ENCODE data around the gene GALNT12.
A peak's percentile ranks its signal among the peaks of the same experiment; 100 is the strongest.

GALNT12 gene

DNA sequence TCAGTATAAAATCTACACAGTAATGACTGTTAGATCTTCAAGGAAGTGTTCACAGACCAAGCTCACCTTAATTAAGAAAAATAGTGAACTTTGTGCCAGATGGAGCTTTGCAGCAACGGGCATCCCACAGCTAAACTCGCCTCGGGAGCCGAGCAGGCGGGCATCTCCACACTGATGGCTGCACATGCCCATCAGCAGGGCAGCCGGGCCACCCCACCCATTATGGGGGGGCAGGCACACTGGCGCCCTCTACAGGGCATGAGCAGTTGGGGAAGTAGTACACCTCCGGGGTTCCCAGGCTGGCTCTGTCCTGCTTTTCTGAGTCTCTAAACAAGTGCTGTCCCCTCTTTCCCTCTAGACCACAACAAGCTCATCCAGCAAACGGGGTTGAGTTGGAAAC lies 32.7 kb upstream of the GALNT12 start:
- H3K4me1 Mint-ChIP-seq (ENCODE audit: low read depth in 2 of 2): no peaks in the 10 kb centered on the region
- H3K36me3 Mint-ChIP-seq (ENCODE audit: insufficient read depth): peaks cover 9% of the 10 kb centered on the region
- peak; percentile 36 for ATAC-seq (replicated peaks)
- H3K27me3 Mint-ChIP-seq: no peaks in the 10 kb centered on the region
- peak in 1 of 3 experiments; percentile 16 for DNase-seq
- H3K9me3 Mint-ChIP-seq: no peaks in the 10 kb centered on the region
- no peak overlapping the region for H3K27ac Mint-ChIP-seq
- H3K4me3 Mint-ChIP-seq: no peak overlapping the region

DNA sequence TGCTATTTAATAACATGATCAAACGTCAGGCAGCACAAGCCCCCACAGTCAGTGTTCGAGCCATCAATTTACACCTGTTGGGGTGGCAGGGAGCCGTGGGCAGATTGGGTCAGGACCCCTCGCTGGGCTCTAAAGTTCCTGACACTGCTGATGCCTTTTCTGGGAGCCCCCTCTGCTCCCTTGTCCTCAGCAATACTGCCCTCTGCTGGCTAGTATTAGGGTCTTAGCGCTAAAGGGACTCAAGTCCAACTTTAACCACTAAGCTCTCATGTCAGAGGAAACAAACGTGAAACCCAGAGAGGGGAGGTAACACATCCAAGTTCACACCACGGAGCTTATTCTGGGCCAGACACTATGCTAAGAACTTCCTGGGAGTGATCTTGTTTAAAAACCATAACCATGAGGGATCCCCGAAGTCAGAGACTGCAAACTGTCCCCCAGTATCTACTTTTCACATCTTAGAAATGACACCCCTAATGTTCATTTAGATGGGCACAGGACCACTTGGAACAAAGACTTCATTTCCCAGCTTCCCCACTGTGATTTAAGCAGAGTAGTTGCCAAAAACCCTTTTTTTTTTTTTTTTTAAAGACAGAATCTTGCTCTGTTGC lies 31.5 kb upstream of the GALNT12 start:
- DNase-seq: peak in 2 of 3 experiments; percentile 12 to 31
- ATAC-seq (replicated peaks): peak; percentile 36
- Mint-ChIP-seq H3K27me3 (no peaks in the 10 kb centered on the region), H3K27ac (no peak overlapping the region), H3K4me3 (no peak overlapping the region), H3K9me3 (no peaks in the 10 kb centered on the region), H3K4me1 (ENCODE audit: low read depth in 2 of 2) (no peaks in the 10 kb centered on the region), H3K36me3 (ENCODE audit: insufficient read depth) (peaks cover 9% of the 10 kb centered on the region)

DNA sequence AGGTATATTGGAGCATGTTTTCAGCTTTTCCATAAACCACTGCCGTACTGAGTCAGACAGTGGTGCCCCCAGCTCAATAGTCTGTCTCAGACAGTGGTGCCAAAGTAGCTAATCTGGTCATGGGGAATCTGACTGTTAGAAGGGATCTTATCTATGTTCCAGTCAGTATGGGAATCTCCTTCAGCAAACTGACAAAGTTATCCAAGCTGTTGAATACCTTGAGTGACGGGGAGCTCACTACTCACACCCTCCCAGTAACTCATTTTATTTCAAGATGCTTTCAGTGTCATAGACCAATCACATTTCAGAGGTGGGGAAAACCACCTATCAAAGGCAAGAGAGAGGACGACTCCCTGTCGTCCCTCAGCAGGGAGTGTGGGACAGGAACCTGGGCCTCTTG lies 29.9 kb upstream of the GALNT12 start:
- H3K27ac Mint-ChIP-seq: no peak overlapping the region
- H3K4me3 Mint-ChIP-seq: no peak overlapping the region
- H3K9me3 Mint-ChIP-seq: no peaks in the 10 kb centered on the region
- DNase-seq (no peak), ATAC-seq (replicated peaks) (no peak)
- no peaks in the 10 kb centered on the region for H3K4me1 Mint-ChIP-seq (ENCODE audit: low read depth in 2 of 2)
- peaks cover 12% of the 10 kb centered on the region for H3K36me3 Mint-ChIP-seq (ENCODE audit: insufficient read depth)
- H3K27me3 Mint-ChIP-seq: no peaks in the 10 kb centered on the region

DNA sequence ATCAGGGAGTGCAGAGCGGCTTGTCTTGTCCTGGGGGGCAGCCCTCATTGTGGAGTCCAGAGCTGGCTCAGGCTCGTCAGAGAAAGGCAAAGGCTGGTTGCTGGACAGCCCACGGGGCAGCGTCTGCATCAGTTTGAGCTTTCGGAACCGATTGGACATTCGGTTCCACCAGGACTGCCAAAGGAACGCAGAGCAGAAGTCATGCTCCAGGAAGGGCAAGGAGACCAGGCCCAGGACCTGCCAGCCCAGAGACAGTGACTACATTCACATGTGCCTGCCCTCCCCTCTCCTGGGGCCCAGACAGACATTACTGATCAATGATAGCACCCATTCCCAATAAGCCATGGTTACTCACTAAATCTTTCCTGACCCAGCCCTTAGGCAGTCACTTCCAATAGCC lies 29.2 kb upstream of the GALNT12 start:
- ATAC-seq (replicated peaks) (no peak), DNase-seq (no peak)
- Mint-ChIP-seq H3K9me3 (no peaks in the 10 kb centered on the region), H3K36me3 (ENCODE audit: insufficient read depth) (peaks cover 9% of the 10 kb centered on the region), H3K4me3 (no peak overlapping the region), H3K4me1 (ENCODE audit: low read depth in 2 of 2) (no peaks in the 10 kb centered on the region), H3K27me3 (no peaks in the 10 kb centered on the region), H3K27ac (no peak overlapping the region)

DNA sequence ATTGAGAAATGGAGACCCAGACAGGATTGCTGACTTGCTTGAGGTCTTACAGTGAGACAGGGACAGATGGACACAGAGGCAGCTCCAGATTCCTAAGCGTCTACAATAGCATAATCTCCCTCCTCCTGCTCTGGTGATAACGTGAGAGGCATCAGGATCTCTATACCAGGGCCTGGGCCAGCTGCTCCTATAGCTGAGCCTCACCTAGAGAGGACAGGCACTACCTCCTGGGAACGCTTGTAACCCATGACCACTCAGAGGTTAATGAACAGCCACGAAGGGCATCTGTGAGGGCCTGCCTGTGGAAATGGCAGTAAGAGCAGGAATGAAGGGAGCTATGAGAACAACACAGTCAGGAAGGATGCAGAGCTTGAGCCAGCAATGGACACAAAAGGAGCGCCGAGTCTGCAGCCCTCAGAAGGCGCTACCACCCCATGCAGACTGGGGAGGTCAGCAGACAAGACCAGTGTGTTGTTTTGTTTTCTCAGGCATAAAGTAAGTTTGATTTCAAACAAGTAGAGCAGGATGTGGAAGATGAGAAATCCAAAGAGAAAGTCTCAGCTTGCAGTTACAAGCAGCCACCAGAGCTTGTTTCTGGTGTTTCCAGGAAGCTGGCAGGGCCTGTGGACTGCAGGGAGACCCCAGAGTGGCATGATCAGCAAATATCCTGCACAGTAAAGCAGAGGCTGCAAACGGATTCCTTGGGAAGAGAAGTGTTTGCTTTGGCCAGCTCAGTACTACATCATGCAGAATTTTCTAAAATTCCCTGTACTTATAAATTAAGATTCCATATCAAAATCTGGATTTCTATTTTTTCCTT lies 28.5 kb upstream of the GALNT12 start:
- no peak for DNase-seq

DNA sequence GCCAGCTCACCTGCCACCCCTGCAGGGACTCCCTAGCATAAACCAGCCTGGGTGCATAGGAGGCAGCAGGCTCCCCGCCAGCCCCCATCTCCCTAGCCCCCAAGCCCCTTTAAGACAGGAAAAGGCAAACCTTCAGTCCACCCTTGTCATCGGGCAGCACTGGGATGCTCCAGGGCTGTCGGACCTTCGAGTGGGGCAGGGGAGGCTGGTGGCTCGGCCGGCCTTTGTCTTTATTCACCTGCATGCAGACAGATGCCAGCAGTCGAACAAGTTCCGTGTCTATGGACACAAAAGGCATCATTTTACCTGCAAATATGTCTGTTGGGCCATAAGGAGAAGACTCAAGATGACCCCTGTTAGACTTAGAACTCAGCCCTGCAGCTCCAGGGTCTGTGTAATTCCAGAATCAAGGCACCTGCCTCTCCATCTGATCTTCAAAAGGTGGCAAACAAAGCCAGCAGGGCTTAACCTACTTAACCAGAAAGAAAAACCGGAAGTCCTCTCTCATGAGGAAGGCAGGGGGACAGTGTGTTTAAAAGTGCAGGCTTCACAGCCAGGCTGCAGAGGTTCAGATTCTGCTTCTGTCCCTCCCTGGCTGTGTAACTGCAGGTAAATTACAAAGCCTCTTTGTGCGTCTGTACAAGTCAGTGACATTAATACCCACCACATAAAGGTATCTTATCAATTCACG lies 27.3 kb upstream of the GALNT12 start:
- Mint-ChIP-seq H3K4me1 (ENCODE audit: low read depth in 2 of 2) (peaks cover 0 to under 1% of the 10 kb centered on the region in 2 donors), H3K9me3 (no peaks in the 10 kb centered on the region), H3K36me3 (ENCODE audit: insufficient read depth) (peaks cover 6% of the 10 kb centered on the region), H3K27ac (no peak overlapping the region), H3K27me3 (no peaks in the 10 kb centered on the region), H3K4me3 (no peak overlapping the region)
- ATAC-seq (replicated peaks) (no peak), DNase-seq (no peak)

More for the DNA sequence above, 28.5 kb upstream of the GALNT12 start:
- H3K36me3 Mint-ChIP-seq (ENCODE audit: insufficient read depth): peaks cover 7% of the 10 kb centered on the region
- no peaks in the 10 kb centered on the region for H3K9me3 Mint-ChIP-seq
- no peaks in the 10 kb centered on the region for H3K27me3 Mint-ChIP-seq
- ATAC-seq (replicated peaks): no peak
- no peaks in the 10 kb centered on the region for H3K4me1 Mint-ChIP-seq (ENCODE audit: low read depth in 2 of 2)
- no peak overlapping the region for H3K27ac Mint-ChIP-seq
- no peak overlapping the region for H3K4me3 Mint-ChIP-seq

DNA sequence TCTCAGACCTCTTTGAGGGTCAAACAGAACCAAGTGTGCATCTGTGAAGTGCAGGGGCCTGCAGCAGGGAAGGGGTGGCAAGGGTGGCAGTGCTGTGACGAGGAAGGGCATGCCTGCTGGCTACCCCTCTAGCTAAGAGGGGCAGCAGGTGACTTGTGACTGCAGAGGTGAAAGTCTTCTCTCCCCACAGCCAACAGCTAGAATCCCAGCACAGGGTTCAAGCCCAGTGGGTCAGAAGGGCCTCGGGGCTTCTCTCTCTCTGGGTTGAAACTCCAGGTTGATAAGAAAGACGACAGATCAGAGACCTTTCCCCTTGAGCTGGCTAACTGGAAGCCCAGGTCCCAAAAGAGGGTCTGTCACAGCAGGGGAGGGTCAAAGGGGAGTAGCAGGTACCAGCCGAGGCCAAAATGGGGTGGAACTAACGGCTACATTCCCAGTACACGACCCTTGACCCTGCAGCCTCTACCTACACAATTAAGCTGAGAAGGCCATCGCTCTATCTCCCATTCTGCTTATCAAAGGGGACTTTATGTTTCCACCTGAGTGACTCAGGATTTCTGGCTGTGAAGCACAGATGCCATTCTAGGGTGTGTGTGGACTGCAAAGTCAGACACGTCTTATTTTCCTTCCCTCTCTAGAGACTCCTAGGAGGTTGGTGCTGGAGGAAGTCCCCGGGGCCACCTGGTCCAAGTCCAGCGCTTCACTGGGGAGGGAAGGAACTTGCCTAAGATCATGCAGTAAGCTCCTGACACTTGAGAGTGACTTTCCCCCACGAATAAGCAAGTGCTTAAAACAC lies 25.7 kb upstream of the GALNT12 start:
- no peak overlapping the region for H3K27ac Mint-ChIP-seq
- no peak overlapping the region for H3K4me3 Mint-ChIP-seq
- ATAC-seq (replicated peaks) (no peak), DNase-seq (no peak)
- peaks cover 0 to 4% of the 10 kb centered on the region in 2 donors for H3K4me1 Mint-ChIP-seq (ENCODE audit: low read depth in 2 of 2)
- peaks cover 6% of the 10 kb centered on the region for H3K36me3 Mint-ChIP-seq (ENCODE audit: insufficient read depth)
- H3K27me3 Mint-ChIP-seq: no peaks in the 10 kb centered on the region
- no peaks in the 10 kb centered on the region for H3K9me3 Mint-ChIP-seq

DNA sequence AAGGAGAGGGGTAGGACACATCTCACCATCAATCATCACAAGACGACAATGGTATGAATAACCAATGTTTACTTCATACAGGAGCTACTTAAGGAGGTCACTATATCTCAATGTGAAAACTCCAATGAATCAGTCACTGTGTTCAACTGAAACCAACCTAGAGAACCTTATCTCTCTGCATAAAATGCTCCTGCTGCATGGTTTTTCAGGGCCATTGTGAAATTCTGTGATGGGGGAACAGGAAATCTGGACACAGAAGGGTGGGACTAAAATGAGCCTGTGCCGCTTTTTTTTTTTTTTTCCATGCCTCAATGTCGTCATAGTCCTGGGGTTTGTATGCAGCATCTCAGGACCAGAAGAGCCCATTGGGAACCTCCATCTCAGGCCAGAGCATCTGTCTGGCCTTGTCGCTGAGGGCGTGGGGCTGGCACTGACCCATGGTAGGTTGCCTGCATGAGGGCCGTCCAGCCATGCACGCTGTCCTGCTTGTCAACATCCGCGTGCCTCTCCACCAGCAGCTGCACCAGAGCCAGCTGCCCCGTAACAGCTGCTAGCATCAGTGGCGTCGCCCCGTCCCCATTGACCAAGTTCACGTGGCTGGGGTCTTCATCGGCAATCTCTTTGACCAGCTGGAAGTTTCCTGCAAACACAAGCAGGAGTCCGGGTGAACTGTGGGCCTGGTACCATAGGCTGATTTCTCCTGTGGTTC lies 23.8 kb upstream of the GALNT12 start:
- peaks cover 2% of the 10 kb centered on the region for H3K36me3 Mint-ChIP-seq (ENCODE audit: insufficient read depth)
- no peak for ATAC-seq (replicated peaks)
- H3K4me1 Mint-ChIP-seq (ENCODE audit: low read depth in 2 of 2): peaks cover 0 to 4% of the 10 kb centered on the region in 2 donors
- no peaks in the 10 kb centered on the region for H3K9me3 Mint-ChIP-seq
- H3K4me3 Mint-ChIP-seq: no peak overlapping the region
- no peak for DNase-seq
- no peaks in the 10 kb centered on the region for H3K27me3 Mint-ChIP-seq
- no peak overlapping the region for H3K27ac Mint-ChIP-seq

DNA sequence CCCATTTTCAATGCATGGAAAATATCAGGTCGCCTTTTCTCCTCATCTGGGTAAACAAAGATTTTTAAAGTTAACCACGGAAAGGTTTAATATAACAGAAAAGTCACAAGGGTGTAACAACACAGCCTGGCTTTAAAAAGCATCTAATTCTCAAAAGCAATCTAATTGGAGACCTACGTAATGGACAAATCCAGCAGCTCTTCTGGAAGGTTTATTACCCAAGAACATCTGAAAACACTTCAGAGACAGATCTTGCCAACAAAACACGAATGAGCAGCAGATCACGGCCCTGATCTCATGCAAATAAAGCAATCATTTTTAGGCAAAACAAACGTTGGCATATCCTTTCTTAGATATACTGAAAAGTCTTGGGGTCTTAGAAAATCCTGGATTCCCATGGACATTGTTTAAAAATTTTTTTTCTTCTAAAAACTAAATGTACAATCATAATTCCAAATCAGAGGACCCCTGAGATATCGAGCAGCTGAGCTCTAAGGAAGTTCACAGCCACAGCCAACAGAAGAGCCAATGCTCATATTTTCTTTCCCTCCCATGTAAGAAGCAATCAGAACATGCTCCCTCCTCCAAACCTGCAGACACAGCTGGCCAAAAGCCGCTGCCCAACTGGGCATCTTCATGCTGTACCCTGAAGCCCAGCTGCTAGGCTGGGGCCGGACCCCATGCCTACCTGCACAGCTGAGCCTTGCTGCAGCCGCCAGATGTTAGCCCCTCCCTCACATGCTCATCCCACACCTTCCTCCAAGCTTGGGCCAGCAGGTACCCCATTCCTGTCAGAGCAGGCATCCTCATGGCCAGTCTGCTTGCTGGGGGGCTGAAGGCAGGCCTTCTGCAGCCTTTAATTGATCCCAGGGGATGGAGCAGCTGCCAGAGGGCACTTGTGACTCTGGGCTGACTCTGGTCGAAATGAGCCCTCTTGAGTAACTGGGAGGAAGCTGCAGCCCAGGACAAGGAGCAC lies 22.4 kb upstream of the GALNT12 start:
- ATAC-seq (replicated peaks) (no peak), DNase-seq (no peak)
- Mint-ChIP-seq H3K4me3 (no peak overlapping the region), H3K4me1 (ENCODE audit: low read depth in 2 of 2) (peaks cover 0 to 4% of the 10 kb centered on the region in 2 donors), H3K9me3 (no peaks in the 10 kb centered on the region), H3K27ac (peak overlapping the region in 1 of 2 donors; percentile 21), H3K27me3 (no peaks in the 10 kb centered on the region), H3K36me3 (ENCODE audit: insufficient read depth) (peaks cover 2% of the 10 kb centered on the region)

DNA sequence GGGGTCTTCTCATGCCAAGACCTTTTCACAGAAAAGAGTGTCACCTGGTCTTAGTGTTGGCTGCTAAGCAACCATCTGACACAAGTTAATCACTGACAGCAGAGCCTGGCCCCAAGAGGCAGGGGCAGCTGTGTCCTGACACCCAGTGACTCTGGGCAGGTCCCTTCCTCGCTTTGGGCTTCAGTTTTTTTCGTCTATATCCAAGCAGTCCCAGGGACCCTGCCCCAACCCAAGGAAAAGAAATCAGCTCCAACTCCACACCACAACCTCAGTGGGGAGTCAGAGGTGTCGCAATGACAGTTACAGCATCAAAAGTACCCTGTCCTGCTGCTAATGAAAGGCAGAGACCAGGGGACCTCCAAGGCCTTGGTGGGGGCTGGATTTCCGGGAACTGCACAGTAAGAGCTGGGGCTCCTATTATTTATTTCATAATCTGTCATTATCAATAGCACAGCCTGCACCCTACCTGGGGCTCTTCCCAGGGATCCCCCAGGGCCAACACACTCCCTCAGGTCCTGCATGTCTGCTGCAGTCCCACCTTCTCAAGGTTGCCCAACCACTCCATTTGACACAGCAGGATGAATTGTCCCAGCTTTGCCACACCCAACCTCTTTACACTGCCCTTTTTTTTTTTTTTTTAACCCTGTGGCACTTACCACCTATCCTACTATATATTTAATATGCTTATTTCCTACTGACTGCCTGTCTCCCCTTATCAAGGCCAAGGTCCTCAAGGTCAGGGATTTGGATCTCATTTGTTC lies 20.5 kb upstream of the GALNT12 start:
- no peaks in the 10 kb centered on the region for H3K9me3 Mint-ChIP-seq
- H3K27me3 Mint-ChIP-seq: no peaks in the 10 kb centered on the region
- DNase-seq (no peak), ATAC-seq (replicated peaks) (no peak)
- peaks cover 5 to 14% of the 10 kb centered on the region in 2 donors for H3K4me1 Mint-ChIP-seq (ENCODE audit: low read depth in 2 of 2)
- peaks cover 5% of the 10 kb centered on the region for H3K36me3 Mint-ChIP-seq (ENCODE audit: insufficient read depth)
- peak overlapping the region in 1 of 2 donors; percentile 80 for H3K27ac Mint-ChIP-seq
- no peak overlapping the region for H3K4me3 Mint-ChIP-seq

DNA sequence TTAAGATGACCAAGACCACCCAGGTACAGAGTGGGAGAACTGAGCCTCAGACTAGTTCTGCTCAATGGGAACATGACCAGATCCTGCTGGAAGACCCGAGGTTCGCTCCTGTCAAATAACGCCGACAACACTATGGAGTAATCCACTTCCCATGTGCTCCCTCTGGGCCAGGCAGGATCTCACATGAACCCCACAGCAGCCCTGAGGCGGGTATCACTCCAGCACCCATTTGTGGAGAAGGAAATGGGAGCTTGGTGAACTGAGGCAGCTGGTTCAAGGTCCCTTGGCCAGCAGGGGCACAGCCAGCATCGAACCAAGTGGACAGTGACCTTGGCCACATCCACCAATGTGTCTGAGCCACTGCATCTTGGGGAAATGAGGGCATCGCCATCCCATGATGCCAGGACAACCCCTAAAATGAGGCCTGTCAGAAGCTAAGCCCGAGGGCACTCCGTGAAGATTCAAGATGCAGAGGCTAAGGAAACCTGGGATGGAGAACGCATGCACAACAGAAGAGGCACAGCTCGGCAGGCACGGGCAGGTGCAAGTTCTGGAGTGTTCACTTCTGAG lies 19.6 kb upstream of the GALNT12 start:
- Mint-ChIP-seq H3K4me1 (ENCODE audit: low read depth in 2 of 2) (peaks cover 5 to 18% of the 10 kb centered on the region in 2 donors), H3K4me3 (no peak overlapping the region), H3K27me3 (no peaks in the 10 kb centered on the region), H3K27ac (peak overlapping the region in 1 of 2 donors; percentile 80), H3K9me3 (no peaks in the 10 kb centered on the region), H3K36me3 (ENCODE audit: insufficient read depth) (peaks cover 5% of the 10 kb centered on the region)
- ATAC-seq (replicated peaks): no peak
- no peak for DNase-seq
